Esophagus muscularis mucosa (tissue), 3 donors: ENCODE data around the gene GLI3.

Experiments
- CTCF ChIP-seq, 3 experiments: fragments of 200-600 bp in 2 of 3; fragments of 450-650 bp in 1 of 3; sonication (generic) in 2 of 3; IDR thresholded peaks; one replicate each; pipeline ENCODE4 v1.5.1; 2017 to 2019; ENCODE audit warnings: antibody characterized with exemption in 3 of 3, mild to moderate bottlenecking in 2 of 3, moderate library complexity in 1 of 3
- EP300 ChIP-seq: sonication (generic); formaldehyde crosslinking; IDR thresholded peaks from one replicate; pipeline ENCODE4 v1.6.1; 2017; ENCODE audit warnings: antibody characterized with exemption

DNA sequence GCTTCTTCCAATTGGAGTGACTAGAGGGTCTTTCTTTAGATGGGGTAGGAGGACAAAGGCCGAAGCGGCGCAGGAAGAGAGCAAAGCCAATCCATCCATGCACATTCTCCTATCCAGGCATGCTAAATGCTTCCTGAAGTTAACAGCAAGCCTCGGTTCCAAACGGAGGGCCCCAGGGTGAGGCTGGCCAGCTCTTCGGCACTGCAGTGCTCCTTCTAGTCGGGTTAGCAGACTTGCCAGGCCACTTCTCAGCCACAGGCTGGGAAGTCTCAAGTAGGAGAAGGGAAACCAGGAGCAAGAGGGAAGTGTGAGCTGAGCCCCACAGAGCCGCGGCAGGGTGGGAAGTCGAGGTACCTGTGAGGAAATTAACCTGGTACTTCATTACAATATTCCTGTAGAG lies 280.3 kb downstream of the GLI3 start:
- TF ChIP-seq EP300, result no peak
- no peak for TF ChIP-seq CTCF (IDR thresholded peaks at IDR 0.05)
